ENCODE data around the gene NGLY1.

GRCh38 chr3:25697553-25697952 is 85.7 kb downstream of the NGLY1 start:
- TF ChIP-seq CTCF (conservative IDR thresholded peaks at IDR 0.05 in 1 of 2, IDR thresholded peaks at IDR 0.05 in 1 of 2; ENCODE audit: low read depth in 1 of 2, low read length in 2 of 2) (no peak), EZH2 (IDR thresholded peaks at IDR 0.05; ENCODE audit: low read length, missing control alignments) (no peak)

All from fibroblast of lung (primary cell).